Measurements from ENCODE around the gene ANKH.
A peak's percentile ranks its signal among the peaks of the same experiment; 100 is the strongest.

Gene ANKH

DNA sequence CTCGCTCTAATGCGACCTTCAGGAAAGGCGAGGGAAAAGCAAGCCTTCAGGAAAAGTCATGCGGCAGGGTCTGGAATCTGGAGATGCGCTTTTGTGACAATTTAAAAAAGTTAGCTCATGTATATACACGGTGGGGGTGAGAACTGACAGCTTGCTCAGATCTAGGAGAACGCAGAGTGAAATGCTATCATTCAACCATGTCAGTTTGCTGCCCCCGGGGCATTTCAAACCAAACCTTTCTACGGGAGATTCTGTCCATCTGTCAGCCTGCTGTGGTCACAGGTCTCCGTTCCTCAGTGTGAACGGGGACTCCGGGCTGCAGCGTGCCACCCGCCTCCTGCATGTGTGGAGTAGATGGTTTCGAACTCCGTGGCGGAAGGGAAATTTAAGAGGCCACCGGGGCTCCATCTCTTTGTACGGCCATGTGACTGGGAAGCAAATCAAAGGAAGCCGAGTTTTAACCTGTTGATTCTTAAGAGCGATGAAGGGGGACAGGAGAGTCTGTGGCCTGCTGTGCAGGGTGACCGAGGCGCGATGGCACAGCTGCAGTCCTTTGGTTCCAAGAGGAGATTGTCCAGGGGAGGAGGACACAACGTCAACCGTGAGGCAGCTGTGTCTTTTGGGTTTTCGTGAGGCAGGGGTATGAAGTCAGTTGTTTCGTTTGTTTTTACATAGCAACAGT, 161.1 kb downstream of the ANKH start:
- no peak for DNase-seq

DNA sequence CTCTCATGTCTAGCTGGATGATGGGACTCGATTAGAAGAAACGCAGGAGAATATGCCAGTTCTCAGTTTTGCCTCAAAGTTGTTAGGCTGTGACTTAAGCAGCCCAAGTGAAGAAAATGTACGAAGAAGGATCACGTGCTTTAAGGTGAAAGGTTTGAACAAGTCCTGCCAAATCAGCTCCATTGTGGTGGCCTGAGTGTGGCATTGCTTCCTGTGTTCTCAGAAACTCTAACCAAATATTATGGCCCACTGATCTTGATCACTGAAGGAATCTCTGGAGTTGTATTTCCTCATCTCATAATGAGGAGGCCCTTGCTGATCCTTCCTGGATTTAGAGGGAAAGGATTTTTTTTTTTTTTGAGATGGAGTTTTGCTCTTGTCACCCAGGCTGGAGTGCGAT, 163.0 kb downstream of the ANKH start:
- no peak for DNase-seq

DNA sequence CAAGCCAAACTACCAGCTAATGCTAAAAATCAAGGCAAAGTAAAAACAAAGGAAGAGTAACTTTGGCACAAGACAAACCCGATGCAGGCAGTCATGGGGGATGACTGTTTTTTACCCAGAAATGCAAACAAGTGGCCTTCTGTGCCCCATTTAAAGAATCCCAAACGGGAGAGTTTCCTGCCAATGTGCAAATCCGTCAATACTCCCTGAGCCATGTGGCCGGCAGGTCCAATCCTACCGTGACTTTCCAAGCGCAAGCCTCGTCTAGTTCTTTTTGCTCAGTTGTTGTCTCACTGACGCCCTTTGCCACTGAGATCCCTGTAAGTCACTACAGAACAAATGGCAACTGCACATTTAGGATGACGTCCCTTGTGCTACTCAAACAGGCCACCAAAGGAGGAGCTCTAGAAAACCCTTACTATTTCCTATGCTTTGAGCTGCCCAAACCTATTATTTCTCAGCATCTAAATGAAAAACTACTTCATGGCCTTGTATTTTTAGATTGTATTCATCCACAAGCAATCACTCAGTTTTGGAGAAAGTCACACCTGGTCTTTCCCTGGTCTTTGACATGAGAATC, 163.7 kb downstream of the ANKH start:
- no peak for DNase-seq

GRCh38 chr5:14706615-14707021, 165.0 kb downstream of the ANKH start:
- DNase-seq = no peak

DNA sequence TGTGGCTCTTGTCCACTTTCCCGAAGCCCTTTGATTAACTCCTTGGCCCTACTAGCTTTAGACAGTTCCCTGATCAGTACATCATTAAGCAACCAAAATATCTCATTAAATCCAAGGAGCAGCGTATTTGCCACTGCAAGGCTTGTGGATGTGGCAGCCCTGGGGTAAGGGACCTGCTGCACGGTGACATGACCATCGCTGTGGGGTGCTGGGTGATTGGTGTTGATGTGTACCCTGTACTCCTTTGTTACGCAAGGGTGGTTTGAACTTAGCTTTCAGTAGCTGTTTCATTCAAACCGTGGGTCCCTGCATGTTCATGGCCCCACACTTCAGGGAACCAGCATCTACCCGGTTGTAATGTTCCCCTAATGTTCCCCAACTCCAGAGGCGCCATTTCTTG, 166.0 kb downstream of the ANKH start:
- no peak for DNase-seq

DNA sequence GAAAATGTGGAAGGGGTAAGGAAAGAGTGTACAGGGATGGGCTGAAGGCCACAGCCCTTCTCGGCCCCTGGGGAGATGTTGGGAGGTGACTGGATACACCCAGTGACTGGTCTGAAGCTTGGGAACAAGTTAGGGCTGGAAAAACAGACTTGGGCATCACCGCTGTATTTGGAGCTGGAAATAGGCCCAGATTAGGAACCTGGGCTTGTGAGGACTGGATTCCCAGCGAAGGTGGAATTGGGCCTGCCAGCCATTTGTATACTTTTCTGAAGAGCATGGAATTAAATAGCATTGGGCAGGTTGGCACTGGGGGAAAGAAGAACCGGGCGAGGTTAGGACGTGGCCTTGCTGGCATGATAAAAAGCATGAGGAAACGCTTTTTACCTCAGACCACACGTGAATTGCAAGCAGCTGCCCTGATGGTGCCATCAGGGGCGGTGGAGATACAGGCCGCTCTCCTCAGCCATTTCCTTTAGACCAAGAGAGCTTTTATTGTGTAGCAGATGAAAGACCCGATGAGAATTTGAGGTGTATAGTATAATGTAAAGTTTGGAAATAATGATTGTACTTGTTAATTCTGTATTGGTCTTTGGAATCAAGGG, 169.2 kb downstream of the ANKH start:
- DNase-seq = no peak

DNA sequence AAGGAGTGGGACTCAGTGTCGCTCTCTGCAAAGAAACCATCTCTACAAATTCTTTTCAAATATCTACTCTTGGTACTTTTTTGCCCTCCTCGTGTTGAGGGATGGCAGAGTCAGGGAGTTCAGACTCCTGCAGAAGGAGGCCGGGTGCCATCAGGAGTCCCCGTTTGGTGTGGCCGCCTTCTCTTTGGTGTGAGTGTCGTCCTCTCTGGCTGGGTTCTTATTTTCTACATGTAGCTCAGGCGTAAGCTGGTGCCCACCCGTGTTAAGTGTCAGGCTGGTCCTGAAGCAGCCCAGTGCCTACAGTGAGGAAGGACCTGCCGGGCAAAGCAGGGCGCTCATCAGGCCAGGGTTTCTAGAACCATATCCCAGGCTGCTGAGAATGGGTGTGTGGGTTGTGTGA, 170.0 kb downstream of the ANKH start:
- no peak for DNase-seq

- no peak for DNase-seq
These were observed 170.8 kb downstream of the ANKH start for GRCh38 chr5:14700478-14701436.

DNA sequence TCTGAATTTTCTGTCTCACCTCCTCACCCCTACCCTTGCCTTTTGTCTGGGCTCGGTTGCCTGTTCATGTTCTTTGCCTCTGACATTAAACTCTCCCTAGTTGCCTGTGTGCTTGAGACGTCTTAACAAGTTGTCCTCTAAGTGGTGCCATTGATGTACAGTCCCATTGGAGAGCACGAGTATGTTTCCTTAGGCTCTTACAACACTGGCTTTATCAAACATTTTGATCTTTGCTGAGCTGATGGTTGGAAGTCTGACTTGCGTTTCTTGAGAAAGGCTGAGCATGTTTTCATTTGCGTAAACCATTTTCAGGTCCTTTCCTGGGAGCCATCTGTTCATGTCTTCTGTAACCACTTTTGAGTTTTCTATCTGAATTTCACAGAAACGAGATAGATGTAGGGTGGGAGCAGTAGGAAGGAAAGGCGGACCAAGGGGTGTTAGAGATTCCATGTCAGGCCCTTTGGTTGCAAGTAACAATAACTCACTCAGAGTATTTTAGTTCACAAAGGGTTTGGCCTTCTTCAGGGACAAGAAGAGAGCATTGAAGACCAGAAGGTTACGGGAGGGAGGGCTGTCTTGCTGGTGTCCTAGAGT, 171.7 kb downstream of the ANKH start:
- DNase-seq = no peak

DNA sequence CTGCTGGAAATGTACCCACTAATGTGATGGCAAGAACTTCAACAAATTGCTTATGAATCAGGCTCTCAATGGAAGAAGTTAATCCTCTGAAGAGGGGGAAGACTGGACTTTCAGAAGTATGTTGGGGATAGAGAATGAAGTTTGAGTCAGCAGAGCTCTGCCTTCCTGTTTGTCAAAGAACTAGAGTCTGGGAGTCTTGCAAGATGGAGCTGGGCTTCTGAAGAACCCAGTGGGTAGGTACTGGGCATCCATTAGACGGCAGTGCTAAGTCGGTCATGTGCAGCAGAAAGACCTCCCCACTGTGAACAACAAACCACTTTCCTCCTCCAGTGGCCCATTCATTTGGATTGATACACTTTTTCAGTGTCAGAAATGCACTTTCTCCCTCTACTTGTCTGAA, 172.4 kb downstream of the ANKH start:
- no peak for DNase-seq

- DNase-seq = no peak
These were observed 173.1 kb downstream of the ANKH start for GRCh38 chr5:14698495-14698894.

DNA sequence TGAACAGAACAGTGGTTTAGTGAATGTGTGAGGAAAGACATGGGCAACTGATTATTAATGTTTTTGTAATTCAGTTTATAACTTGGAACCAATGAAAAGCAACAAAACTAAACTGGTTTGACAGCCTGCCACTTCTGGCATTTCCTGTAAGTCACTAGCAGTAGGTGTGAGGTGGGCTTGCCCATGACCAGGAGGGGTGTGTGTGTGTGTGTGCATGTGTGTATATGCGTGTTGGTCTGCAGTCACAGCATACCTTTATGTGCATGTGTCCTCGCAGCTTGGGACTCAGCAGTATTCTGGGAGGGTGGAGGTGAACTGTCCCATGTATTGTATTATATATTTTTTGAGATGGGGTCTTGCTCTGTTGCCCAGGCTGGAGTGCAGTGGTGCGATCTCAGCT, 174.7 kb downstream of the ANKH start:
- no peak for DNase-seq

- DNase-seq = no peak
These were observed 175.5 kb downstream of the ANKH start for GRCh38 chr5:14696057-14696456.

DNA sequence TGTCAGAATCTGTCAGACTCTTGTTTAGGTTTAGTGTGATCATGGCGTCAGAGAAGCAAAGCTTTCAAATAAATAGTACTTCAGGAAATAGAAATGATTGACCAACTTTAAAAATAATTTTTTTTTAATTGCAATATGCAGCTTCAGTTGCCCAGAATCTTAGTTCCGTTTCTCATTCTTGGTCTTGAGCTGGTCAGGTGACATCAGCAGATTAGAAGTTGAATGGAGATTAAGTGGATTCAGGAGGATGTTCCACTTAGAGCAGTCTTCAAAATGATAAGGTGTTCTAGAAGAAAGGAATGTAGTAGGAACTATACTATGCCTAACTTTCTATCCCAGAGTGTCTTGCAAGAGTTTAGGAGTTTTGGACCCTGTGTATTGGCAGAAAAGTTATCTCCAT, 176.4 kb downstream of the ANKH start:
- no peak for DNase-seq

DNA sequence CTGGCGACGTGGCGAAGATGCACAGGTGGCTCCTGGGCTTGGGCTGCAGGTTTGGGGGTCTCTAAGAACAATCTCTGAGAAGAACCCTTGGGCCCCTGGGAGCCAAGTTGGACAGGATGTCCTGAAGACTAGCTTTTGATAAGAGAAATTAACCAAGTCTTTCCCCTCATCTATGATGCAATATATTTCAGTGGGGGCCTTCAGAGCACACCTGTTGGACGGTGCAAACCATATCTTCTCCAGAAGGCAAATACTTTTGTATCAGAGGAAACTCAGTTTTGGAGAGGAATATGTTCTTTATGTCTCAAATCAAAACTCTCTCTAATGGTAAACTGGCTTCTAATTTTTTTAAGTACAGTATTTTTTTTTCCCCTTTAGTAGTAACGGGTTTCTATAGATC, 178.5 kb downstream of the ANKH start:
- no peak for DNase-seq

DNA sequence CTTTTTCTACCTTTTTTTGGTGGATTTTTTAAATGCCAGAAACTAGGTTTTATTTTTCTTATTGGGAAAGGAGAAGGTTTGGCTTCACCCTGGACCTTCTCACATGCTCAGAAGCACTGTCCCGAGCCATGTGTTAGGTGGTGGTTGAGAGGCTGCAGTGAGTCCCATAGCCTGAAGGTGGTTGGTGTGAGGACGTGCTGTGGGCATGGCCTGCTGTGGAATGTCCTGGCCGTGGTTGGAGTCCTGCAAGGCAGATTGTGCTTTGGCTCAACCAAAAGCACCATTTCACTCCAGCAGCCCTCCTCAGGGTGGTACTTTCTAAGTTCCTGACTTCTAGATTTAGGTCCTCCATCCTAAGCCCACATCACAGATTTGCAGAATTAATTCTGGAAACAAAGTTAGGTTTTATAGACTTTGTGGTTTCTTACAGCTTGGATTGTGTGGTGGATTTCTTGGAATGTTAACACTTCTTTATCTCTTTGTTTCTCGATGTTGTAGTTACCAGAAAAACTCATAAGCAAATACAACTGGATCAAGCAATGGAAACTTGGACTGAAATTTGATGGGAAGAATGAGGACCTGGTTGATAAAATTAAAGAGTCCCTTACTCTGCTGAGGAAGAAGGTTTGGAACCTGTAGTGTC, 184.4 kb downstream of the ANKH start:
- DNase-seq = no peak

GRCh38 chr5:14686517-14686916, 185.1 kb downstream of the ANKH start:
- no peak for DNase-seq

- DNase-seq = peak; percentile 32
These were observed 185.8 kb downstream of the ANKH start for GRCh38 chr5:14685757-14686156.

- DNase-seq = no peak
These were observed 186.8 kb downstream of the ANKH start for GRCh38 chr5:14684757-14685156.

- no peak for DNase-seq
These were observed 187.6 kb downstream of the ANKH start for GRCh38 chr5:14683906-14684455.

- no peak for DNase-seq
These were observed 190.3 kb downstream of the ANKH start for GRCh38 chr5:14681236-14681752.

DNA sequence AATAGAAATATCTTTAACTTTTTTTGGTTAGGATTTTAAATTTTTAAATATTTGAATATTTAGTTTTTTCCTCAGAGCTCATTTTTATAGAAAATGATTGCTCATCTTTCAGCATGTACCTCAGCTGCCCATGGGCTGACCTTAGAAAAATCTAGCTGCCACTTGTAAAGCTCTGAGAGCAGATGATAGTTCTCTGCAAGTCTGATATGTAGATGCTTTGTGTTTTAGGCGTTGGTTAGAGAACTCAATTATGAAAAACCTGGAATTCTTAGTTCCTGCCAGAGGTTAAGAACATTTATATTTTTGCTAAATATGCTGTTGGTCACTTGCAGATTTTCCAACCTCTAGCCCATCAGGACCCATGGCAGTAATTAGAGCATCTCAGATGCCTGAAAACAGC, 192.0 kb downstream of the ANKH start:
- no peak for DNase-seq
